WTC11 (cell line): ENCODE measurements around the gene ZNF567. TPM values are rescaled to one million over a fixed set of nuclear protein-coding genes. Genes with fewer than 3 reads are reported as not detected.

Experiments used
- NR3C1 ChIP-seq: sonication (generic); formaldehyde crosslinking; conservative IDR thresholded peaks from 2 replicates; pipeline ENCODE4 v1.8.1; 2023; ENCODE audit warnings: low read depth, mild to moderate bottlenecking, missing genetic modification reagents
- TCF7 ChIP-seq: sonication (generic); formaldehyde crosslinking; IDR thresholded peaks from 2 replicates; pipeline ENCODE4 v1.8.0; 2022; ENCODE audit warnings: mild to moderate bottlenecking, low read depth, missing genetic modification reagents, moderate library complexity
- TEAD1 ChIP-seq: sonication (generic); formaldehyde crosslinking; IDR thresholded peaks from 2 replicates; pipeline ENCODE4 v1.8.0; 2022; ENCODE audit warnings: mild to moderate bottlenecking, missing genetic modification reagents
- total RNA-seq: library from RNA; stranded (reverse); gene quantifications from 3 replicates; pipeline ENCODE4 v1.2.3, GENCODE V29; 2021
- TF ChIP-seq, protein P1 (sequence below): sonication (generic); formaldehyde crosslinking; conservative IDR thresholded peaks from 2 replicates; pipeline ENCODE4 v1.8.1; 2022; ENCODE audit warnings: mild to moderate bottlenecking, missing genetic modification reagents
- TF ChIP-seq, protein P2 (sequence below): fragments of 250-450 bp; sonication (Bioruptor Pico); conservative IDR thresholded peaks from 2 replicates; pipeline ENCODE4 v1.9.0; 2021; ENCODE audit warnings: mild to moderate bottlenecking

ZNF567 gene
- total RNA-seq, 1 experiment from 2014 or later = 10.2 TPM

DNA sequence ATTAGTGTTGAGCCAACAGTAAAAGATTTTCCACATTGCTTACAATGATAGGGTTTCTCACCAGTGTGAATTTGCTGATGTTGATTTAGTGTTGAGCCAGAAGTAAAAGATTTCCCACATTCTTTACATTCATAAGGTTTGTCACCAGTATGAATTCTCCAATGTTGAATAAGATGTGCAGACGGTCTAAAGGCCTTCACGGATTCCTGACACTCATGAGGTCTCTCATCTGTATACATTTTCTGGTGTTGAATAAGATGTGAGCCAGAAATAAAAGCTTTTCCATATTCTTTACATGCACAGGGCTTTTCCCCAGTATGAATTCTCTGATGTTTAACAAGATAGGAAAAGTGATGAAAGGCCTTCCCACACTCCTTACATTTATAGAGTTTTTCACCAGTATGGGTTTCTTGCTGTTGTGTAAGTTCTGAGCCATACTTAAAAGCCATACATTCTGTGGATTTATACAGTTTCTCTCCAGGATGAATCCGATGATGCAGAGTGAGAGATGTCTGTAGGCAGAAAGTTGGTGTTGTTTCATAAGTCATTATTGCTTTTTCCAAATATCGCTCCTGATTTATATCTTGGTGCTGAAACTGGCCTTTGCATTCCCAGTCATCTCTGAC lies 62.8 kb downstream of the ZNF567 start (continued):
- TF ChIP-seq, protein P1, sequence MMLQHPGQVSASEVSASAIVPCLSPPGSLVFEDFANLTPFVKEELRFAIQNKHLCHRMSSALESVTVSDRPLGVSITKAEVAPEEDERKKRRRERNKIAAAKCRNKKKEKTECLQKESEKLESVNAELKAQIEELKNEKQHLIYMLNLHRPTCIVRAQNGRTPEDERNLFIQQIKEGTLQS (CRISPR knock-in tag) = no peak
- TF ChIP-seq TCF7 (CRISPR knock-in tag) = no peak
- TF ChIP-seq, protein P2, sequence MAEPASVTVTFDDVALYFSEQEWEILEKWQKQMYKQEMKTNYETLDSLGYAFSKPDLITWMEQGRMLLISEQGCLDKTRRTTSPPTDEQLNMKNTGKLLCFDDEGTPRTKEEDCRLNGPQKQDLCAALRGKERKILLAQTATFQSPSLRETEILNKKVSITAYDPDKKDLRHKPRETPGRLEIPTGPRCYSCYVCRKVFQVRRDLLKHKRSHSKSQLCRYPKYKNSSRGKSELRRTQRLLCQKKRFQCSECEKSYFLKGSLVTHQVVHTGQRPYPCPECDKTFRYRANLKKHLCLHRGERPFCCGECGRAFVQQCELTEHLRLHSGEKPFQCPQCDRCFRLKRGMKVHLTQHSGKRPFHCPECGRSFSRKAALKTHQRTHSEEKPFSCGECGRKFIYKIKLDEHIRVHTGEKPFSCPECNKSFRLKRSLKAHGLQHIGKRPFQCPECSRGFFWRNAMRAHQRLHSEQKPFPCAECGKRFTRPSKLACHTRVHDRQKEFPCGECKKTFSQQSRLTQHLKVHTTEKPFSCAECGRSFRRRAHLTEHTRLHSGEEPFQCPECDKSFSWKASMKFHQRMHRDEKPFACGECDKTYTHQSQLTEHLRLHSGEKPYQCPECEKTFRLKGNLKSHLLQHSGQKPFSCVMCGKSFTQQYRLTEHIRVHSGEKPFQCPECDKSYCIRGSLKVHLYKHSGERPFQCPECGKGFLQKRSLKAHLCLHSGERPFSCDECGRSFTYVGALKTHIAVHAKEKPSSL (CRISPR knock-in tag) = no peak
- TF ChIP-seq TEAD1 (CRISPR knock-in tag) = no peak
- no peak for TF ChIP-seq NR3C1 (CRISPR knock-in tag)

Other genes starting within 250 kb of the ZNF567 start
- gene ZNF566, start 198.1 kb upstream of the ZNF567 start, total RNA-seq = 10.5 to 13.7 TPM (median 12.9 TPM) in 3 replicates
- 24.1 to 29.0 TPM (median 25.3 TPM) in 3 replicates for gene ZNF260, start 159.3 kb upstream of the ZNF567 start, total RNA-seq
- gene ZNF529, start 114.3 kb upstream of the ZNF567 start, total RNA-seq = 13.1 to 16.1 TPM (median 14.4 TPM) in 3 replicates
- gene ZNF382, start 82.3 kb upstream of the ZNF567 start, total RNA-seq = 8.2 to 9.5 TPM (median 8.8 TPM) in 3 replicates
- gene ZNF461, start 20.8 kb upstream of the ZNF567 start, total RNA-seq = 6.5 to 7.1 TPM (median 7.0 TPM) in 3 replicates
- gene ZNF850, start 85.2 kb downstream of the ZNF567 start, total RNA-seq = 46.9 to 65.9 TPM (median 47.2 TPM) in 3 replicates
- gene ZNF790, start 150.8 kb downstream of the ZNF567 start, total RNA-seq = 5.9 to 8.6 TPM (median 6.8 TPM) in 3 replicates
- gene ZNF345, start 163.3 kb downstream of the ZNF567 start, total RNA-seq = 4.5 to 6.4 TPM (median 5.2 TPM) in 3 replicates
- gene ZNF829, start 228.7 kb downstream of the ZNF567 start, total RNA-seq = 6.4 to 7.1 TPM (median 7.0 TPM) in 3 replicates
- gene ZNF568, start 228.7 kb downstream of the ZNF567 start, total RNA-seq = 9.4 to 10.5 TPM (median 9.7 TPM) in 3 replicates